ENCODE measurements around the gene RETREG1.

Gene RETREG1

DNA sequence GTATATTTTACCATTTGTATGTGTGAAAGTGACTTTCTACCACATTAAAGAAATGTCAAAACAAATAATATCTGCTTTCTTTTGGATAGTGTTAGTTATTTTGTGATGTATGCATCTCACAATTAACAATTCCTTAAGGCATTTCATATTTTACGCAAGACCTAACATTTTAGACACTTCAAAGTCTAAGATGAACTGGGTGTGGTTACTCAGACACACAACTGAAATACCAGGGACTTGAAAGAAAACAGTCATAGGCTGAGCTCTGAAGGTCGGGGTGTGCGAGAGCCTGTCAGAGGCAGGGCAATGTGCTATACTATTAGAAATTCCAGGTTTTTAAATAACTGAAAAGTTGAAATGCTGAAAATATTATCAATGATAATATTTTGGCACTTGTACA lies 106.7 kb downstream of the RETREG1 start:
- peaks cover 14% of the 10 kb centered on the region for H3K4me1 Mint-ChIP-seq
- no peaks in the 10 kb centered on the region for H3K36me3 Mint-ChIP-seq
- ATAC-seq (no peak), DNase-seq (ENCODE audit: low spot score in 2 of 2) (no peak)
- peaks cover 2% of the 10 kb centered on the region for H3K9me3 Mint-ChIP-seq
- H3K4me3 Mint-ChIP-seq, result no peak overlapping the region
- no peak overlapping the region for H3K27ac Mint-ChIP-seq

DNA sequence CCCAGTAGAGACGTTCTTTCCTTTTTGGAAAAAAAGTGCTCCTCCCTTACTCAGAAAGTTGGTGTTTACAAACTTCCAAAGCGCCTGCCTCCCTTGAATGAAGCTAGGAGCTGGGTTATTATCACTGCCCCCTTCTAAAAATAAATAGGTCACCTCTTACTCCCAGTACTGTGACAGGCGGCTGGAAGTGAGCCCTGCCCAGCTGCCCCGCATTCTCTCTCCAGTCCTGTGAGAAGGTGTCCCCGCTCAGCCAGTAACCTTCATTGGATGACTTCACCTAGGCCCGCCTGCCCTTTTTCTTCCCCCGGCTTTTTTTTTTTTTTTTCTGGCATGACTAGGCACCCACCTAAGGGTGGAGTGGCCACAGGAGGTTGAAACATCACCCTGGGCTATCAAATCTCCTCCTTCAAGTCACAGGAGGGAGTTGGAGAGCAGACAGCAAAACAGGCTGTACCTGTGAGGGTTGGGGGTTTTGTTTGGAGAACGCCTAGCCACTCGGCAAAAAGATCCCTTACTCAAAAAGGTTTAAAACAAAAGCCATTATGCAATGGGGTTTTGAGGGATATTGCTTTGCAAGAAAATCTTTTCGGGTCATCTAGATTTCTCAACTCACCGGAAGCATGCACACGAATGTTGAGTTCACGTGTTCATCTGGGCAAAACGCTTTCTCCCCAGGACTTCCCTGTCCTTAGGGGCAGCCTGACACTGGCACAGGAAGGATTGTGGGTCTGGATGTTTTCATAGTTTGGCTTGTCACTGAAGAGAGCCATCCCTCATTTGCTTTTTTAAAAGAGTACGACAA lies 107.9 kb downstream of the RETREG1 start:
- Mint-ChIP-seq H3K4me1 (peaks cover 14% of the 10 kb centered on the region), H3K27ac (no peak overlapping the region), H3K9me3 (peaks cover 2% of the 10 kb centered on the region), H3K36me3 (no peaks in the 10 kb centered on the region), H3K4me3 (no peak overlapping the region)
- no peak for DNase-seq (ENCODE audit: low spot score in 2 of 2)
- ATAC-seq, result no peak

DNA sequence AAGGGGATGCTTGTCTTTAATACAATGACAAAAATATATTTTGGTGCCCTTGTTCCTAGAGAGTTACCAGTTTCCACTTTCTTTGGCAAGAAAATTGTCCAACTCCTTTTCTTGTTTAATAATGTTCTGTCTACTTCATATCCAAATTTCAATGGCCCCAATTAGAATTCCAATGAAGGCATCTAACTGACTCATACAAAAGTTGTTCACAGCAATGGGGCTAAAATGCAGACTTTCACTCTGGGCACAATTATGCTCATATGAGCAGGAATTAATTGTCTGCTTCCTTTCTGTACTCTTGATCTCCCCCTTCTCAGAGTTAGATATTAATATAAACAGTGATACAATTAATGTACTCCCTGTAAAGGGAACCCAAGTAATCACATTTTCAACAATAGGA lies 109.1 kb downstream of the RETREG1 start:
- H3K27ac Mint-ChIP-seq, result no peak overlapping the region
- H3K36me3 Mint-ChIP-seq, result no peaks in the 10 kb centered on the region
- DNase-seq (ENCODE audit: low spot score in 2 of 2) (no peak), ATAC-seq (no peak)
- H3K9me3 Mint-ChIP-seq, result peaks cover 2% of the 10 kb centered on the region
- no peak overlapping the region for H3K4me3 Mint-ChIP-seq
- peaks cover 14% of the 10 kb centered on the region for H3K4me1 Mint-ChIP-seq

DNA sequence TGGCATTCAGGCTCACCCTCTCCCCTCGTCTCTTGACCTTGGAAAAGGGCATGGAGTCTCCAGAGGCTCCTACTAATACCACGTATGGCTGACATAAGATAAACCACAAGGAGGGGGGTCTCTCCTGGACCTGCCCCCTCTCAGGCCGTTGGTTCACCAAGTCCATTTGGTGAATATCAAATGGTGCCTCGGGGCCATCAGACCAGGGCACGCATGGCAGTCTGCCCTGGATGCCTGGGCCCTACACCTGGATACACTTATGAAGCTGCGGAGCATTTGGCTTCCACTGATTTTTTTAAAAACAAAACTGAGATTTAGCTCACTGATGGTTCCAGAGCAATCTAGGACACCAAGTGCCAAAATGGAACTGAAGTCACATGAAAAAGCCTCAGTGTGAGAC lies 110.9 kb downstream of the RETREG1 start:
- peaks cover 8% of the 10 kb centered on the region for H3K4me1 Mint-ChIP-seq
- no peaks in the 10 kb centered on the region for H3K36me3 Mint-ChIP-seq
- ATAC-seq (no peak), DNase-seq (ENCODE audit: low spot score in 2 of 2) (no peak)
- no peak overlapping the region for H3K27ac Mint-ChIP-seq
- H3K4me3 Mint-ChIP-seq, result no peak overlapping the region
- no peaks in the 10 kb centered on the region for H3K9me3 Mint-ChIP-seq

DNA sequence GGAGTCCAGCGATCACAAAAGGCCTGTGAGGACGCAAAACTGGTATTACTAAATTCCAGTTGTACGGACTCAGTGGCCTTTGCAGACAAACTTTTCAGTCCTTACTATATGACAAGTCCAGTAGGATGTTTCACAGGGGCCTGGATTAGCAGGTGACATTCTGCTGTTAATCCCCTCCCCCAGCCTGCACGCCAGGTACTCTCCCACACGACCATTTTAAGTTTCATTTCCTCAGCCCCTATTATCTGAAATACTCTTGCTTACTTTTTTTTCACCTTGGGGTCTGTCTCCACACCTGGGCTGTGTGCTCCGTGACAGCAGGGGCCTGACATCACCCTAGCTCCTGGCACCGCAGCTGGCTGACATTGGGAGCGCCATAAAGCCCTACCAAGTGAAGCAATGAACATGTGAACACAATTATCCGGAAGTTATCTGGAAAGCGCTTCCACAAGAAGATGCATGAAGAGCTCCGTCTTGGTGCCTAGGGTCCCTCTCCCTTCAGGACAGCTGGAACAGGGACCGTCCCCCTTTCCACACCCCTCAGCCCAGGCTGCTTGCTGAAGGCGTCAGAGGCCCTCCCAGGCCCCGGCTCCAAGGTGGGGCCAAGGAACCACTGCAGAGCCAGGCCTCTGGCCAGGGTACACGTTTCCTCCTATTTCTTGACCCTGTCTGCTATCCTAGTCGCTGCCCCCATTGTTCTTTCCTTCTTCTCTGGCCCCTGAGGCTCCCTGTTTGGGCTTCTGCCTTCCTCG lies 111.5 kb downstream of the RETREG1 start:
- Mint-ChIP-seq H3K4me1 (peaks cover 8% of the 10 kb centered on the region), H3K9me3 (peaks cover under 1% of the 10 kb centered on the region), H3K4me3 (no peak overlapping the region), H3K27ac (no peak overlapping the region), H3K36me3 (no peaks in the 10 kb centered on the region)
- ATAC-seq (no peak), DNase-seq (ENCODE audit: low spot score in 2 of 2) (no peak)

DNA sequence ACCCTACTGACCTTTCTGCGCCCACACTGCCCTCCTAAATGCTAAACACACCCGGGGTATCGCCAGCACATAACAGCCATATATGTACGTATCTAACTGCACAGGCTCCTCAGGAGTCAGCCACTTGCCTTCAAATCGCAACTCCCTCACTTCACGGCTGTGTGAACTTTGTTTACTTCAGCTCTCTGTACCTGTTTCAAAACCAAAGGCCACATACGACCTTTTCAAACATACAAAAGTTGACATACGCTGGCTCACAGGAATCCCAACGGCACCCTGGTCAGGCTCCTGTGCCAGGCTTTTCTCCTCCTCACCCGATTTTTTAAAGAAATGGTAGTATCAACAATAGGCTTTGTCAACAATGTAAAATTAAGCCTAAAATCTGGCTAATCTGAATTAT lies 112.2 kb downstream of the RETREG1 start:
- no peaks in the 10 kb centered on the region for H3K36me3 Mint-ChIP-seq
- ATAC-seq, result no peak
- no peak overlapping the region for H3K27ac Mint-ChIP-seq
- no peak overlapping the region for H3K4me3 Mint-ChIP-seq
- H3K4me1 Mint-ChIP-seq, result peaks cover 8% of the 10 kb centered on the region
- no peak for DNase-seq (ENCODE audit: low spot score in 2 of 2)
- peaks cover 4% of the 10 kb centered on the region for H3K9me3 Mint-ChIP-seq

DNA sequence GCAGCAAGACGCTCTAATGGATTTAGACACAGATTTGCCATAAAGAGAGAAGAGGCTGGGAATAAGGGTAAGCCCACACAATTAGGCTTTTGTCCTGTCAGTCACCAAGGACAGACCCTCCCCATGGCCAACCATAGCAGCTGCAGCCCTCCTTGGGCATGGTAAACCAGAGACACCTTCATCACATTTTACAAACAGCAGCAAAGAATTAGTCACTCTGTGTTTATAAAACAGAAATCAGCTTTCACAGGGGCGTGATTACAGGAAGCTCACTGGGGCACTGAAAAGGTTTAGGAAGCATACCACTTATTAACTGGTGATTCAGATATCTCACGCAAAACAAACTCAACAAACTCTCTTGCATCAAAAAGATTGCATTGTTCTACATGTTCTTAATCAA lies 113.9 kb downstream of the RETREG1 start:
- Mint-ChIP-seq H3K27ac (no peak overlapping the region), H3K4me3 (no peak overlapping the region), H3K9me3 (peaks cover 4% of the 10 kb centered on the region), H3K4me1 (peaks cover 8% of the 10 kb centered on the region), H3K36me3 (no peaks in the 10 kb centered on the region)
- DNase-seq (ENCODE audit: low spot score in 2 of 2) (no peak), ATAC-seq (no peak)

DNA sequence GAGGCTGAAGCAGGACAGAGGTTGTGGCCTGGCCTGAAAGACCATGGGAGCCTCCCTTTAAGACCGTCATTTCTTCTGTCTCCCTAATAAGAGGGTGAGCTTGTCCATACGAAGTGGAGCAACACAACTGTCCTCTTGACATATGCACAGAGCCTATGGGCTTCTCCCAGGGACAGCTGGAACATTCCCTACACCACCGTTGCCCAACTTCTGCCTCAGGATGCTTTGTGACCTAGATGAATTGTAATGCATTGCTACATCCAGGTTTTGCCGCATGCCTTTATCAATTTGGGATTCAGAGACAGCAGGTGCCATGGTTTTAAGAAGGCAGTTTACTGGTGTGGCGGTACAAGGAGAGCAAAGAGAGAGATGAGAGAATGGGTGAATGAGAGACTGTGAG lies 116.8 kb downstream of the RETREG1 start:
- Mint-ChIP-seq H3K4me3 (no peak overlapping the region), H3K4me1 (no peaks in the 10 kb centered on the region), H3K36me3 (no peaks in the 10 kb centered on the region), H3K9me3 (peaks cover 4% of the 10 kb centered on the region), H3K27ac (no peak overlapping the region)
- no peak for DNase-seq (ENCODE audit: low spot score in 2 of 2)
- ATAC-seq, result no peak

DNA sequence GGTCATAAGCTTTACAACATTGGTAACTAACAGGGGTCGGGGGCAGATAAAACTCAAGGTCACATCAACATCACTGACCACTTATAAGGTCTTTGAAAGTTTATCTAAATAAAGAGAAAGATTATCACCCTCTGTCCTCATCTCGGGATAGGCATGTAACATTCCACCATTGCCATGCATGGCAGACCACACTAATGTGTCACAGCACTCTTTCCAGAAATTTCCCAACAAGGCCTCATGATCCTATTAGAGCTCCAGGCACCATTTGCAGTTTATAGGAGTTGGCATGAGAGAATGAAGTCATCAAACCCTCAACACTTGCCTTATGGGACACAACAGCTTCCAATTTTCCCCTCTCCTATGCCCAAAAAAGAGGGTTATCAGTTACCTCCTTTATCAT lies 119.3 kb downstream of the RETREG1 start:
- H3K36me3 Mint-ChIP-seq, result no peaks in the 10 kb centered on the region
- H3K4me1 Mint-ChIP-seq, result no peaks in the 10 kb centered on the region
- DNase-seq (ENCODE audit: low spot score in 2 of 2) (no peak), ATAC-seq (no peak)
- H3K27ac Mint-ChIP-seq, result no peak overlapping the region
- no peak overlapping the region for H3K4me3 Mint-ChIP-seq
- H3K9me3 Mint-ChIP-seq, result peaks cover 10% of the 10 kb centered on the region

DNA sequence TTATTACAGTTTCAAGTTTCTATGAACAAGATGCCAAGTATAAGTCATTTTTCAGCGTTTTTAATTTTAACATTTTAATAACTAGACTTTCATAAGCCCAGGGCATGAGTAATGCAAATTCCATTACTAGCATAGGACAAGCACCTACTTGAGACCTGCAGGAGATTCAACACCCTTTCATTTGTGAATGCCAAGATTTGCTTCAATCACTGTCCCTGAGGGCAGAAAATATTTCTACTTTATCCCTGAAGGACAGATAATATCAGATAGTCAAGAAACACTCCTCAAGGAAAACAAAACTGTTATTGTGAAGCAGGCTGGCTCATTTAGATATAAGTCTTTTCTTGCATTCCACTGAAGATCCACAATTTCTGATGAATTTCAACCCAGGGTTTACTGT lies 123.5 kb downstream of the RETREG1 start:
- Mint-ChIP-seq H3K4me3 (no peak overlapping the region), H3K9me3 (peaks cover 6% of the 10 kb centered on the region), H3K27ac (no peak overlapping the region), H3K4me1 (no peaks in the 10 kb centered on the region), H3K36me3 (no peaks in the 10 kb centered on the region)
- DNase-seq (ENCODE audit: low spot score in 2 of 2), result no peak
- no peak for ATAC-seq

DNA sequence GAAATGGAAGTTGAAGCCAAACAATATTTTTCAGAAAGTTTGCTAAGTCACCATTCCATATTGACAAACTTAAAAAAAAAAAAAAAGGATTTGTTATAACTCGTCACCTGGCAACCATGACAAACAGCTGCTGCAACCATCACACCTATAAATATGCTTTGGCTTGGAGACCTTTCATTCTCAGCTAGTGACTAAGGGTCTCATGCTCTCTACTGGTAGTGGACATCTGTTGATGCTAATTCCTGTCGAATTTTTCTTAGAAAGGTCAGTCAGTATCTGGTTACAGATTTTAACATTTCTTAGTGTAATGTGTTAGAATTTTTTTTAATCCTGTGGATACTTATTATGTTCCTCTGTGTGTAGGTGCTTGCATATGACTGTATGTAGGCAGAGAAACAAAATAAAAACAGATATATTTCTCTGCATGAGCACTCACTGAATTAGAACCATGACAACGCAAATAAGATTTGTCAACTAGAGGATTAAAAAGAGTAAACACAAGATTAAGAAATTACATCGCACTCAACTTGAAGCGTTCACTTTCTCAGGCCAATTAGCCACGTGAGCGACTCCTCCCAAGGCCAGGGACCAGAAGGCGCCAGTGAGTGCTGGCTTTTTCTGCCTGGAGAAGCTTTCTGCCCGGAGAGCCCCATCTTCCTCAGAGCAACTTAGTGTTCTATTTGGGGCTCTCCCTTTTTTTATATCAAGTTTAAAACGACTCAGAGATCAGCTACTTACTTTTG lies 124.2 kb downstream of the RETREG1 start:
- DNase-seq (ENCODE audit: low spot score in 2 of 2) (no peak), ATAC-seq (no peak)
- H3K4me3 Mint-ChIP-seq, result no peak overlapping the region
- no peaks in the 10 kb centered on the region for H3K36me3 Mint-ChIP-seq
- H3K27ac Mint-ChIP-seq, result no peak overlapping the region
- peaks cover 6% of the 10 kb centered on the region for H3K9me3 Mint-ChIP-seq
- no peaks in the 10 kb centered on the region for H3K4me1 Mint-ChIP-seq

DNA sequence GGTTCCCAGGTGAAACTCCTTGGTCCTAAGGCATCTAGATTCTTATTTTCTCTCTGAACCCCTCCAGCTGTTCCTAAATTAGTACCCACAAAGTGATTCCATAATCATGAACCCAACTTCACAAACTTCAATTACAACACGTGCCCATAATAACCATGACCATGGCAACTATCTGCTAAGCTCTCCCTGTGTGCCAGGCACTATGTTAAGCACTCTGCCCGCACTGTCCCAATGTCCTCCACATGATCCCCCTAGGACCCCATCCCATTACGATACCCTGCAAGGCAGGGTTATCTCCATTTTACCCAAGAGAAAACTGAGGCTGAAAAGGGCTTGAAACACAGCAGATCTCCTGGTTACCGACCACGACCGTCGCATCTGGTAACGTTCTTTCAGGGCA lies 125.9 kb downstream of the RETREG1 start:
- no peaks in the 10 kb centered on the region for H3K36me3 Mint-ChIP-seq
- no peak overlapping the region for H3K4me3 Mint-ChIP-seq
- no peak for DNase-seq (ENCODE audit: low spot score in 2 of 2)
- peaks cover 6% of the 10 kb centered on the region for H3K4me1 Mint-ChIP-seq
- no peak for ATAC-seq
- no peak overlapping the region for H3K27ac Mint-ChIP-seq
- peaks cover 6% of the 10 kb centered on the region for H3K9me3 Mint-ChIP-seq

DNA sequence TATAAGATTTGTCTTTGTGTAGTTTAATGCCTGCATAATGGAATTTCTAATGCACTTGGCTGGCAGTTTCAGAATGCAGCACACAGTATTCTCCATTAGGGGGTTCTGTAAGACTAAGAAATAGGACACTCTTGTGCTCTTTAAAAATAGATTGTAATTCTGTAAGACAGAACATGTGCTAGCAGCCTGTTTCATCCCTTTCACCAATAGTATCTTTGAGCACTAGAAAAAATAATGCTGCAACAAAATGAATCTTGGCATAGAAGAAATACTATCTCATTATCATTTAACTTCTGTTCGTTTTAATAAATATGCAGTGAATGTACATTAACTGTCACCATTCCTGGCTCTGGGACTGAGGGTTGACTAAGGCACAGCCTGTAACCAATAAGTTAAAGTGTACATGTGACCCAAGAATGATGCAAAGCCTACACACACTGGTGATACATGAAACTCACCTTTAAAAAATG lies 127.4 kb downstream of the RETREG1 start:
- Mint-ChIP-seq H3K4me1 (peaks cover 6% of the 10 kb centered on the region), H3K36me3 (no peaks in the 10 kb centered on the region), H3K9me3 (no peaks in the 10 kb centered on the region), H3K4me3 (no peak overlapping the region), H3K27ac (no peak overlapping the region)
- no peak for ATAC-seq
- DNase-seq (ENCODE audit: low spot score in 2 of 2), result no peak

DNA sequence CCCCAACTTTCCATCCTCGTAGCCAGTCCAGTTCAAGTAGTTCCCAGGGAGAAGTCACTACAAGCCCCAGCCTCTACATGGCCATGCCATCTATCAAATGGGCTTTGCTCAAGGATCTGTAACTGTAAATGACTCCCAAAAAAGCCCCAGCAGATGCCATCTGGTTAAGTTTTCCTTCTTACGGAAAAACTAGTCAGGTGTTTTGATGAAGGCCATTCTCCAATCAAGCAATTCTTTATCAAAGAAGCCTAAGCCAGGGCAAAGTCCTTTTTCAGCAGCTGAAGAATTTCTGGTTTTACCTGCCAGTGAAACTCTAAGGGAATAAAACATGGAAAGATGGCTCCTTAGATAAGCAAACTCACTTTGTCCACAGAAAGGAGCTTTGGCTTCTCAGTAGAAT lies 129.3 kb downstream of the RETREG1 start:
- DNase-seq (ENCODE audit: low spot score in 2 of 2), result no peak
- Mint-ChIP-seq H3K4me1 (peaks cover 6% of the 10 kb centered on the region), H3K4me3 (no peak overlapping the region), H3K9me3 (no peaks in the 10 kb centered on the region), H3K36me3 (no peaks in the 10 kb centered on the region), H3K27ac (no peak overlapping the region)
- no peak for ATAC-seq

DNA sequence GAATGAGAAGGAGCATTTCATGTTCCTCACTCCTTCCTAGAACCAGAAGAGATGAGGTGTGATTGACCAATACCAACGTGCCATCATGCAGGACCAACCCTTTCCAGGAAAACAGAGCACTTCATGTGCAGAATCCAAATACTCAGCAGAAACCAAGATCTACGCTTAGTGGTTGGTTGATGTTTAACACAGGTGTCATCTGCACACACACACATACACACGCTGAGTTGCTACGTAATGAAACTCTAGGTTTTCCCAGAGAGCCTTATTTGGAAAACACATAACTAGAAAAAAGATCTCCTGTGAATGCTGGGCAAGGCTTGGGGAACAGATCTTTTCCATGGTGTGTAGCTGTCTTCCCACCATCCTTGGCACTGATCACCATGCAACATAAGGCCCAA lies 130.1 kb downstream of the RETREG1 start:
- H3K4me3 Mint-ChIP-seq, result no peak overlapping the region
- H3K36me3 Mint-ChIP-seq, result no peaks in the 10 kb centered on the region
- peaks cover 6% of the 10 kb centered on the region for H3K4me1 Mint-ChIP-seq
- no peak overlapping the region for H3K27ac Mint-ChIP-seq
- peak; percentile 57 for ATAC-seq
- DNase-seq (ENCODE audit: low spot score in 2 of 2), result no peak
- H3K9me3 Mint-ChIP-seq, result no peaks in the 10 kb centered on the region
